ENCODE measurements around the gene MRPL46. TPM values are rescaled to one million over a fixed set of nuclear protein-coding genes. Genes with fewer than 3 reads are reported as not detected.

The MRPL46 gene
- total and polyA plus RNA-seq, 2 of the 8 experiments (the other 6 are each of a cell fraction or from before 2014, with no cell fraction given) = 17.2 to 24.5 TPM

- TF ChIP-seq SP4 (IDR thresholded peaks at IDR 0.05; ENCODE audit: low read length) (no peak), EGR1 (IDR thresholded peaks at IDR 0.05; ENCODE audit: borderline replicate concordance, low read depth, low read length) (no peak), HDAC6 (IDR thresholded peaks at IDR 0.05; ENCODE audit: low read depth, low read length) (no peak)
Observed at GRCh38 chr15:88504445-88504844, 37.3 kb upstream of the MRPL46 start (continued).

Data from H1 (cell line).